NCI-H146 treated with DMSO at 0.1 percent for 48 hours (cell line): Measurements from ENCODE around the gene NR2C1.

Experiments used
- DNase-seq: peaks from one replicate; lab custom pipeline; 2025; ENCODE audit not compliant: unreplicated experiment; lab: John Stamatoyannopoulos, UW

NR2C1 gene

GRCh38 chr12:95085612-95086011 is 12.2 kb upstream of the NR2C1 start:
- no peak for DNase-seq

GRCh38 chr12:95083938-95084337 is 10.5 kb upstream of the NR2C1 start:
- no peak for DNase-seq

GRCh38 chr12:95083471-95083870 is 10.1 kb upstream of the NR2C1 start:
- no peak for DNase-seq

GRCh38 chr12:95077341-95077740 is 3.9 kb upstream of the NR2C1 start:
- DNase-seq, result no peak

GRCh38 chr12:95074766-95075165 is 1.3 kb upstream of the NR2C1 start:
- no peak for DNase-seq

- no peak for DNase-seq
These were observed 491 bp upstream of the NR2C1 start for GRCh38 chr12:95073698-95074520.

- DNase-seq, result no peak
These were observed 3.0 kb downstream of the NR2C1 start for GRCh38 chr12:95070378-95070777.

- no peak for DNase-seq
These were observed 7.1 kb downstream of the NR2C1 start for GRCh38 chr12:95066091-95066855.

- no peak for DNase-seq
These were observed 12.5 kb downstream of the NR2C1 start for GRCh38 chr12:95060951-95061350.

- DNase-seq, result no peak
These were observed 13.4 kb downstream of the NR2C1 start for GRCh38 chr12:95059984-95060383.

- DNase-seq, result no peak
These were observed 16.0 kb downstream of the NR2C1 start for GRCh38 chr12:95057424-95057823.

- DNase-seq, result no peak
These were observed 18.4 kb downstream of the NR2C1 start for GRCh38 chr12:95055057-95055456.

GRCh38 chr12:95054206-95054605 is 19.2 kb downstream of the NR2C1 start:
- no peak for DNase-seq

- no peak for DNase-seq
These were observed 22.2 kb downstream of the NR2C1 start for GRCh38 chr12:95051241-95051640.

GRCh38 chr12:95037906-95038305 is 35.5 kb downstream of the NR2C1 start:
- no peak for DNase-seq

- DNase-seq, result no peak
These were observed 38.7 kb downstream of the NR2C1 start for GRCh38 chr12:95034750-95035149.

- no peak for DNase-seq
These were observed 50.9 kb downstream of the NR2C1 start for GRCh38 chr12:95022477-95022876.

GRCh38 chr12:95017482-95017881 is 55.9 kb downstream of the NR2C1 start:
- DNase-seq, result no peak

- no peak for DNase-seq
These were observed 57.3 kb downstream of the NR2C1 start for GRCh38 chr12:95016120-95016519.

GRCh38 chr12:95014554-95014953 is 58.9 kb downstream of the NR2C1 start:
- no peak for DNase-seq

- DNase-seq, result no peak
These were observed 67.2 kb downstream of the NR2C1 start for GRCh38 chr12:95006206-95006605.

GRCh38 chr12:95004610-95005009 is 68.8 kb downstream of the NR2C1 start:
- DNase-seq, result no peak
